Raji (cell line): ENCODE results near the gene LRRC53.

Experiments
- POLR2A ChIP-seq: IDR thresholded peaks from 2 replicates; pipeline ENCODE4 v1.6.1; 2011; ENCODE audit warnings: low read depth, low read length, control low read depth; ENCODE audit not compliant: insufficient read depth

Gene LRRC53

GRCh38 chr1:74512170-74512915 lies at the start of gene LRRC53:
Gene LRRC53 (minus strand): TSS chr1:74512611. CDS start chr1:74483349, 29,262 bp downstream.
- TF ChIP-seq POLR2A: no peak

GRCh38 chr1:74549932-74550331 lies 37.5 kb upstream of the LRRC53 start:
- no peak for TF ChIP-seq POLR2A

- TF ChIP-seq POLR2A: no peak
These were observed 36.7 kb upstream of the LRRC53 start for GRCh38 chr1:74548961-74549750.

- TF ChIP-seq POLR2A: no peak
These were observed 33.4 kb upstream of the LRRC53 start for GRCh38 chr1:74545821-74546220.

GRCh38 chr1:74534241-74534640 lies 21.8 kb upstream of the LRRC53 start:
- no peak for TF ChIP-seq POLR2A

- no peak for TF ChIP-seq POLR2A
These were observed 19.4 kb upstream of the LRRC53 start for GRCh38 chr1:74531796-74532195.

- no peak for TF ChIP-seq POLR2A
These were observed 18.5 kb upstream of the LRRC53 start for GRCh38 chr1:74530892-74531291.

- no peak for TF ChIP-seq POLR2A
These were observed 15.7 kb upstream of the LRRC53 start for GRCh38 chr1:74528123-74528522.

- TF ChIP-seq POLR2A: no peak
These were observed 14.3 kb upstream of the LRRC53 start for GRCh38 chr1:74526708-74527107.

GRCh38 chr1:74523873-74524480 lies 11.6 kb upstream of the LRRC53 start:
- TF ChIP-seq POLR2A: no peak

- TF ChIP-seq POLR2A: no peak
These were observed 9.7 kb upstream of the LRRC53 start for GRCh38 chr1:74522148-74522547.

- TF ChIP-seq POLR2A: no peak
These were observed 5.2 kb upstream of the LRRC53 start for GRCh38 chr1:74517599-74518051.

GRCh38 chr1:74513411-74514300 lies 1.2 kb upstream of the LRRC53 start:
- no peak for TF ChIP-seq POLR2A

- no peak for TF ChIP-seq POLR2A
These were observed 4.0 kb downstream of the LRRC53 start for GRCh38 chr1:74508449-74508848.
